Measurements from ENCODE around the gene BST2.

BST2 gene

GRCh38 chr19:17419154-17419620 lies 13.8 kb upstream of the BST2 start:
- no peak for DNase-seq

- no peak for DNase-seq
Measured at GRCh38 chr19:17418710-17419109, 13.3 kb upstream of the BST2 start.

GRCh38 chr19:17415121-17415520 lies 9.7 kb upstream of the BST2 start:
- peak; percentile 99 for DNase-seq

GRCh38 chr19:17414097-17414496 lies 8.7 kb upstream of the BST2 start:
- peak; percentile 36 for DNase-seq

GRCh38 chr19:17411801-17412200 lies 6.4 kb upstream of the BST2 start:
- DNase-seq, result no peak

- no peak for DNase-seq
Measured at GRCh38 chr19:17409990-17410389, 4.6 kb upstream of the BST2 start.

- no peak for DNase-seq
Measured at GRCh38 chr19:17406887-17407196, 1.4 kb upstream of the BST2 start.

GRCh38 chr19:17406046-17406886 lies 836 bp upstream of the BST2 start:
- no peak for DNase-seq

- no peak for DNase-seq
Measured at GRCh38 chr19:17404621-17405249, 695 bp downstream of the BST2 start.

- peak; percentile 45 for DNase-seq
Measured at GRCh38 chr19:17404015-17404414, 1.4 kb downstream of the BST2 start.

- DNase-seq, result peak; percentile 91
Measured at GRCh38 chr19:17402982-17403855, 2.2 kb downstream of the BST2 start.

GRCh38 chr19:17401628-17402027 lies 3.8 kb downstream of the BST2 start:
- no peak for DNase-seq

- no peak for DNase-seq
Measured at GRCh38 chr19:17398902-17399527, 6.4 kb downstream of the BST2 start.

- DNase-seq, result peak; percentile 95
Measured at GRCh38 chr19:17394891-17395415, 10.5 kb downstream of the BST2 start.

- DNase-seq, result no peak
Measured at GRCh38 chr19:17393914-17394313, 11.5 kb downstream of the BST2 start, which contains the start of gene CCDC194. Gene CCDC194 (minus strand): TSS chr19:17394196. CDS start chr19:17394158, 38 bp downstream.

GRCh38 chr19:17393002-17393401 lies 12.4 kb downstream of the BST2 start:
- no peak for DNase-seq

GRCh38 chr19:17391371-17392151 lies 13.9 kb downstream of the BST2 start:
- peak; percentile 51 for DNase-seq

GRCh38 chr19:17390665-17391370 lies 14.6 kb downstream of the BST2 start:
- DNase-seq, result peak; percentile 99

GRCh38 chr19:17389957-17390664 lies 15.3 kb downstream of the BST2 start:
- peak; percentile 60 for DNase-seq

- DNase-seq, result no peak
Measured at GRCh38 chr19:17389288-17389687, 16.1 kb downstream of the BST2 start.

Data from NCI-H82 (cell line).